GM12878 (cell line): ENCODE results near the gene KCNK5. TPM values are rescaled to one million over a fixed set of nuclear protein-coding genes. Genes with fewer than 3 reads are reported as not detected.

Source experiments
- ATAC-seq: fragments of 200-7000 bp; cut with Tn5 transposase; 3 replicates; pipeline ENCODE4 v1.9.1; 2020; ENCODE audit warnings: mild to moderate bottlenecking, moderate library complexity
- BruUV-seq: library from RNA; stranded (reverse); fragments of 400-500 nt; replicated peaks from 2 replicates; lab custom pipeline; 2021; lab: Mats Ljungman, UMichigan
- CTCF ChIA-PET: fragments of 300-600 bp; sonication (Branson Sonifier 250); formaldehyde crosslinking; extraction: SDS; loops from one replicate; lab custom pipeline; 2021; ENCODE audit warnings: inconsistent platforms; lab: Yijun Ruan, JAX
- POLR2A ChIA-PET: fragments of 350-600 bp; formaldehyde crosslinking; extraction: SDS; loops from one replicate; lab custom pipeline; 2021; ENCODE audit warnings: inconsistent platforms; lab: Charles Lee
- RAD21 ChIA-PET: fragments of 300-600 bp; sonication (Branson Sonifier 250); formaldehyde crosslinking; loops from one replicate; lab custom pipeline; 2023; ENCODE audit warnings: antibody characterized with exemption; ENCODE audit not compliant: unreplicated experiment; lab: Charles Lee
- SMC1A ChIA-PET: fragments of 300-600 bp; sonication (Branson Sonifier 250); formaldehyde crosslinking; loops from one replicate; lab custom pipeline; 2023; ENCODE audit not compliant: unreplicated experiment, uncharacterized antibody; lab: Charles Lee
- DNase-seq: peaks from one replicate; pipeline ENCODE4 v3.0.0-alpha.2; 2011; ENCODE audit warnings: low read depth, low spot score
- FAIRE-seq: peaks from 3 replicates; lab custom pipeline; 2011; peaks lifted over from hg19 to GRCh38; lab: Jason Lieb, UNC
- H2AFZ ChIP-seq: 2 replicates; pipeline ENCODE4 v1.6.0; 2011; ENCODE audit warnings: low read depth, low read length, control low read depth; ENCODE audit not compliant: control insufficient read depth
- H3K27ac ChIP-seq: 2 replicates; pipeline ENCODE4 v1.5.1; 2011; ENCODE audit warnings: control low read depth; ENCODE audit not compliant: control insufficient read depth, insufficient read depth
- H3K27me3 ChIP-seq, 2 experiments: replicated peaks in 1 of 2; 2 replicates each; pipeline versions ENCODE4 v1.6.0 to v1.6.1; 2011; ENCODE audit warnings: low read length in 1 of 2; ENCODE audit not compliant: control insufficient read depth in 2 of 2, insufficient read depth in 2 of 2
- H3K36me3 ChIP-seq, 2 experiments: 2 replicates each; pipeline ENCODE4 v1.5.1; 2011; ENCODE audit warnings: low read length in 1 of 2; ENCODE audit not compliant: control insufficient read depth in 2 of 2, insufficient read depth in 2 of 2
- H3K4me1 ChIP-seq: 2 replicates; pipeline ENCODE4 v1.6.1; 2011; ENCODE audit warnings: mild to moderate bottlenecking, low read length, moderate library complexity, mixed read lengths; ENCODE audit not compliant: control insufficient read depth, insufficient read depth
- H3K4me2 ChIP-seq: 2 replicates; pipeline ENCODE4 v1.6.0; 2011; ENCODE audit warnings: control low read depth; ENCODE audit not compliant: control insufficient read depth, insufficient read depth
- H3K4me3 ChIP-seq: fragments of 200-600 bp; sonication (generic); 2 replicates; pipeline ENCODE4 v1.5.1; 2016
- H3K79me2 ChIP-seq: 2 replicates; pipeline ENCODE4 v1.6.0; 2011; ENCODE audit warnings: low read length; ENCODE audit not compliant: control insufficient read depth, insufficient read depth
- H3K9ac ChIP-seq: 2 replicates; pipeline ENCODE4 v1.8.0; 2011; ENCODE audit warnings: low read length, control low read depth, mixed read lengths; ENCODE audit not compliant: control insufficient read depth, insufficient read depth
- H3K9me3 ChIP-seq: replicated peaks from 3 replicates; pipeline ENCODE4 v1.5.1; 2011; ENCODE audit warnings: mild to moderate bottlenecking, low read length; ENCODE audit not compliant: control insufficient read depth, insufficient read depth
- H4K20me1 ChIP-seq: 2 replicates; pipeline ENCODE4 v1.6.0; 2011; ENCODE audit not compliant: control insufficient read depth, insufficient read depth
- CHD4 ChIP-seq: fragments of 200-600 bp; sonication (generic); IDR thresholded peaks from 2 replicates; pipeline ENCODE4 v1.6.1; 2016; ENCODE audit warnings: mild to moderate bottlenecking
- FOXM1 ChIP-seq: IDR thresholded peaks from 2 replicates; pipeline ENCODE4 v1.6.1; 2012; ENCODE audit warnings: low read depth, mild to moderate bottlenecking, inconsistent platforms, low read length, moderate library complexity
- HDGF ChIP-seq: fragments of 450-650 bp; IDR thresholded peaks from 2 replicates; pipeline ENCODE4 v1.6.1; 2016; ENCODE audit warnings: antibody characterized with exemption
- IKZF2 ChIP-seq, 2 experiments: fragments of 450-650 bp; IDR thresholded peaks; 2 replicates each; pipeline ENCODE4 v1.6.1; 2017; ENCODE audit warnings: mild to moderate bottlenecking in 2 of 2, moderate library complexity in 2 of 2
- MXI1 ChIP-seq: fragments of 150-350 bp; IDR thresholded peaks from 2 replicates; pipeline ENCODE4 v1.6.1; 2011; ENCODE audit warnings: low read depth, mild to moderate bottlenecking, inconsistent platforms, low read length, improper control_type of control experiment
- NRF1 ChIP-seq: conservative IDR thresholded peaks from 2 replicates; pipeline ENCODE4 v1.6.1; 2011; ENCODE audit warnings: mild to moderate bottlenecking, low read depth, low read length, improper control_type of control experiment
- RELA ChIP-seq: fragments of 450-650 bp; IDR thresholded peaks from 2 replicates; pipeline ENCODE4 v1.8.0; 2014; ENCODE audit warnings: borderline replicate concordance; ENCODE audit not compliant: partially characterized antibody
- SPI1 ChIP-seq: IDR thresholded peaks from 2 replicates; pipeline ENCODE4 v1.6.1; 2011; ENCODE audit warnings: low read depth, mild to moderate bottlenecking, low read length, moderate library complexity, borderline replicate concordance; ENCODE audit not compliant: insufficient read depth
- YY1 ChIP-seq: IDR thresholded peaks from 2 replicates; pipeline ENCODE4 v1.6.1; 2011; ENCODE audit warnings: low read depth, mild to moderate bottlenecking, low read length
- ZNF274 ChIP-seq: IDR thresholded peaks from one replicate; pipeline ENCODE4 v1.8.0; 2011; ENCODE audit not compliant: insufficient read length, insufficient read depth
- WGBS: methylation state at CpG from one replicate; pipeline ENCODE4 v1.1.6; 2016; ENCODE audit warnings: low lambda C conversion rate; ENCODE audit not compliant: insufficient replicate concordance, insufficient coverage; ENCODE audit errors: missing lambda C conversion rate; 5-methylcytosine and 5-hydroxymethylcytosine counted together
- in situ Hi-C: fragments of 300-500 bp; cut with MboI; formaldehyde crosslinking; loops from 9 replicates; pipeline ENCODE4 v1.14.3; 2018; ENCODE audit warnings: mixed read lengths
- intact Hi-C: fragments of 100-400 bp; cut with micrococcal nuclease; formaldehyde crosslinking; loops from one replicate; pipeline ENCODE4 v1.14.2; 2022; ENCODE audit not compliant: unreplicated experiment
- polyA plus RNA-seq, 11 experiments: library from polyadenylated mRNA; depleted of rRNA in 4 of 11; unstranded in 6 of 11; stranded (reverse) in 5 of 11; fragments of >200 nt; fragmentation: Nextera tagmentation in 4 of 11; fragmentation: Illumina TruSeq in 1 of 11; extraction: Ambion mirVana in 4 of 11; extraction: Trizol in 1 of 11; gene quantifications; 1 replicate in 1 of 11; 2 replicates in 10 of 11; pipeline versions ENCODE4 v1.2.1 to v1.2.3, GENCODE V29; 2011 to 2016; ENCODE audit warnings: inconsistent platforms in 2 of 11, missing spikeins in 2 of 11, low read depth in 1 of 11
- total RNA-seq, 4 experiments: library from RNA; depleted of rRNA in 3 of 4; stranded (reverse); fragments of >200 nt in 3 of 4; fragmentation: Illumina TruSeq in 1 of 4; extraction: Trizol in 1 of 4; gene quantifications; 2 replicates each; pipeline versions ENCODE4 v1.2.1 to v1.2.3, GENCODE V29; 2013 to 2021
- TF ChIP-seq, protein P1 (sequence below): IDR thresholded peaks from 2 replicates; pipeline ENCODE4 v1.6.1; 2011; ENCODE audit warnings: low read depth, mild to moderate bottlenecking, low read length, moderate library complexity, borderline replicate concordance; ENCODE audit errors: extremely low read depth
- TF ChIP-seq, protein P2 (sequence below): IDR thresholded peaks from 2 replicates; pipeline ENCODE4 v1.6.1; 2012; ENCODE audit warnings: low read depth, low read length, improper control_type of control experiment

The KCNK5 gene
- total and polyA plus RNA-seq, 10 of the 15 experiments (the other 5 are each of a cell fraction or from before 2014, with no cell fraction given) = 0.11 to 4.2 (median 2.1) TPM

DNA sequence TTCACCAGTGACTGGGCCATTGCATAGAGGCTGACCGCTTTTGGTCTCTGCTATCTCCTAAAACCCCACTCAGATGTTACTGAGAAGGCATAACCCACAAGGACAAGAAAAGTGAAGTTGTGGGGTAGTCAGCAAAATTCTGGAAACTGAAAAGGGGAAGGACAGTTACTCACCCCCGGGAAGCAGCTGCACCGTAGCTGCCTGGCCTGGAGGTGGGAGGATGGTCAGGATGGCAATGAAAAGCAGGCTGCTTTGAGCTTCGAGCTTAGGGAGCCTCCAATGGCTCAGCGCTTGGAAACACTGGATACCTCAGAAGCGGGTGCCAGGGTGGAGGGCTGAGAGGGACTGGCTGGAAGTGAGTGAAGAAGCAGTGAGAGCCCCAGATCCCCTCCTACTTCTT is 56.0 kb downstream of the KCNK5 start:
- no peak overlapping the region for H3K9ac ChIP-seq
- no peak for DNase-seq
- no peak for FAIRE-seq
- no peaks in the 10 kb centered on the region; the same call in none of the 3 replicates for H3K9me3 ChIP-seq
- 34% methylated on average over 6 of the region's 6 CpGs for WGBS
- H4K20me1 ChIP-seq = no peaks in the 10 kb centered on the region
- no peak overlapping the region for H3K4me3 ChIP-seq
- ATAC-seq = no peak
- no peak overlapping the region for H3K4me2 ChIP-seq
- H3K27ac ChIP-seq = no peak overlapping the region
- no peaks in the 10 kb centered on the region for H3K36me3 ChIP-seq
- no peaks in the 10 kb centered on the region for H3K4me1 ChIP-seq
- ChIA-PET RAD21 (no interaction called here), CTCF (no interaction called here), SMC1A (interaction anchor here (0.7 to 1.9 kb wide), 2 partner anchors 9 to 130 kb away, joined by 3 to 6 read pairs; no protein-coding TSS in a partner anchor), POLR2A (no interaction called here)
- in situ Hi-C loops (no loop called here), intact Hi-C loops (no loop called here)
- TF ChIP-seq SPI1 (no peak), IKZF2 (IDR thresholded peaks at IDR 0.05) (no peak), YY1 (no peak), ZNF274 (no peak), HDGF (no peak), FOXM1 (no peak), RELA (no peak), MXI1 (no peak), CHD4 (no peak), NRF1 (no peak)
- TF ChIP-seq, protein P1, sequence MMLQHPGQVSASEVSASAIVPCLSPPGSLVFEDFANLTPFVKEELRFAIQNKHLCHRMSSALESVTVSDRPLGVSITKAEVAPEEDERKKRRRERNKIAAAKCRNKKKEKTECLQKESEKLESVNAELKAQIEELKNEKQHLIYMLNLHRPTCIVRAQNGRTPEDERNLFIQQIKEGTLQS = no peak
- TF ChIP-seq, protein P2, sequence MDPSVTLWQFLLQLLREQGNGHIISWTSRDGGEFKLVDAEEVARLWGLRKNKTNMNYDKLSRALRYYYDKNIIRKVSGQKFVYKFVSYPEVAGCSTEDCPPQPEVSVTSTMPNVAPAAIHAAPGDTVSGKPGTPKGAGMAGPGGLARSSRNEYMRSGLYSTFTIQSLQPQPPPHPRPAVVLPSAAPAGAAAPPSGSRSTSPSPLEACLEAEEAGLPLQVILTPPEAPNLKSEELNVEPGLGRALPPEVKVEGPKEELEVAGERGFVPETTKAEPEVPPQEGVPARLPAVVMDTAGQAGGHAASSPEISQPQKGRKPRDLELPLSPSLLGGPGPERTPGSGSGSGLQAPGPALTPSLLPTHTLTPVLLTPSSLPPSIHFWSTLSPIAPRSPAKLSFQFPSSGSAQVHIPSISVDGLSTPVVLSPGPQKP = no peak
- BruUV-seq = no TSS peak
- 0 out of 4 replicates have a peak, but pooled peaks cover 0 to 3% of the 10 kb centered on the region in 2 experiments for H3K27me3 ChIP-seq
- H2AFZ ChIP-seq = no peak overlapping the region
- no peaks in the 10 kb centered on the region for H3K79me2 ChIP-seq
